NCI-H1092 (cell line): ENCODE measurements around the gene TEDC2.
A peak's percentile ranks its signal among the peaks of the same experiment; 100 is the strongest.
"Not testable (repeated sequence)": the region's sequence is repeated elsewhere in the genome, so short reads cannot be mapped to it uniquely, and the experiment has no call there.

ENCODE experiments used
- DNase-seq: peaks from one replicate; lab custom pipeline; 2025; lab: John Stamatoyannopoulos, UW

Gene TEDC2

GRCh38 chr16:2476741-2477140 is 16.8 kb downstream of the TEDC2 start:
- no peak for DNase-seq

GRCh38 chr16:2477327-2477726 is 17.4 kb downstream of the TEDC2 start:
- no peak for DNase-seq

GRCh38 chr16:2478279-2478678 is 18.4 kb downstream of the TEDC2 start:
- DNase-seq: peak; percentile 54

GRCh38 chr16:2479996-2480395 is 20.1 kb downstream of the TEDC2 start:
- not testable (repeated sequence) for DNase-seq

GRCh38 chr16:2480948-2481347 is 21.0 kb downstream of the TEDC2 start:
- DNase-seq: no peak

GRCh38 chr16:2481676-2482075 is 21.8 kb downstream of the TEDC2 start:
- DNase-seq: no peak

GRCh38 chr16:2482249-2482648 is 22.3 kb downstream of the TEDC2 start:
- no peak for DNase-seq

GRCh38 chr16:2482708-2483534 is 23.0 kb downstream of the TEDC2 start:
- peak; percentile 75 for DNase-seq

GRCh38 chr16:2483939-2484897 is 24.3 kb downstream of the TEDC2 start:
- no peak for DNase-seq

- no peak for DNase-seq
These were observed 25.1 kb downstream of the TEDC2 start for GRCh38 chr16:2484898-2485508.

- no peak for DNase-seq
These were observed 26.1 kb downstream of the TEDC2 start for GRCh38 chr16:2485811-2486507.

GRCh38 chr16:2486645-2487516 is 27.0 kb downstream of the TEDC2 start:
- peak; percentile 53 for DNase-seq

GRCh38 chr16:2487517-2487842 is 27.6 kb downstream of the TEDC2 start:
- no peak for DNase-seq

- no peak for DNase-seq
These were observed 28.1 kb downstream of the TEDC2 start for GRCh38 chr16:2487903-2488531.

GRCh38 chr16:2489581-2489980 is 29.7 kb downstream of the TEDC2 start:
- no peak for DNase-seq

- DNase-seq: peak; percentile 90
These were observed 30.5 kb downstream of the TEDC2 start for GRCh38 chr16:2490190-2491105.

- no peak for DNase-seq
These were observed 32.4 kb downstream of the TEDC2 start for GRCh38 chr16:2492292-2492691.

GRCh38 chr16:2493605-2494004 is 33.7 kb downstream of the TEDC2 start:
- DNase-seq: no peak

- no peak for DNase-seq
These were observed 34.7 kb downstream of the TEDC2 start for GRCh38 chr16:2494616-2495015.
